GM18873 (cell line): ENCODE data around the gene MARK4.
"Not testable (repeated sequence)": the region's sequence is repeated elsewhere in the genome, so short reads cannot be mapped to it uniquely, and the experiment has no call there.

ENCODE experiments used
- ATAC-seq: cut with Tn5 transposase; IDR thresholded peaks from one replicate; pipeline ENCODE4 v1.9.1; 2021; ENCODE audit warnings: mild to moderate bottlenecking, moderate library complexity, moderate number of reproducible peaks; ENCODE audit not compliant: unreplicated experiment, low FRiP score

MARK4 gene

GRCh38 chr19:45250832-45251451, at the start of gene MARK4:
TSS of gene MARK4 (plus strand) at chr19:45251271. CDS start at chr19:45251589, 318 bp downstream.
- ATAC-seq, result no peak

GRCh38 chr19:45202637-45203036, 48.4 kb upstream of the MARK4 start:
- no peak for ATAC-seq

- ATAC-seq, result no peak
Measured at GRCh38 chr19:45205810-45206209, 45.3 kb upstream of the MARK4 start.

- no peak for ATAC-seq
Measured at GRCh38 chr19:45206328-45206727, 44.7 kb upstream of the MARK4 start.

GRCh38 chr19:45211751-45212381, 39.2 kb upstream of the MARK4 start:
- ATAC-seq, result no peak

GRCh38 chr19:45213031-45213430, 38.0 kb upstream of the MARK4 start:
- ATAC-seq, result no peak

GRCh38 chr19:45215391-45216191, 35.5 kb upstream of the MARK4 start:
- no peak for ATAC-seq

- no peak for ATAC-seq
Measured at GRCh38 chr19:45216667-45217066, 34.4 kb upstream of the MARK4 start.

- ATAC-seq, result no peak
Measured at GRCh38 chr19:45217193-45217956, 33.7 kb upstream of the MARK4 start.

- ATAC-seq, result no peak
Measured at GRCh38 chr19:45217957-45218334, 33.1 kb upstream of the MARK4 start.

GRCh38 chr19:45218426-45218825, 32.6 kb upstream of the MARK4 start:
- no peak for ATAC-seq

- no peak for ATAC-seq
Measured at GRCh38 chr19:45218911-45219743, 31.9 kb upstream of the MARK4 start.

- no peak for ATAC-seq
Measured at GRCh38 chr19:45222724-45223123, 28.3 kb upstream of the MARK4 start.

GRCh38 chr19:45223879-45224278, 27.2 kb upstream of the MARK4 start:
- ATAC-seq, result no peak

- ATAC-seq, result no peak
Measured at GRCh38 chr19:45224645-45225044, 26.4 kb upstream of the MARK4 start.

- ATAC-seq, result not testable (repeated sequence)
Measured at GRCh38 chr19:45229056-45229455, 22.0 kb upstream of the MARK4 start.

- no peak for ATAC-seq
Measured at GRCh38 chr19:45231891-45232290, 19.2 kb upstream of the MARK4 start.

GRCh38 chr19:45234089-45234869, 16.8 kb upstream of the MARK4 start:
- ATAC-seq, result no peak

- ATAC-seq, result no peak
Measured at GRCh38 chr19:45235485-45235884, 15.6 kb upstream of the MARK4 start.
